Measurements from ENCODE around the gene JADE2.

JADE2 gene

DNA sequence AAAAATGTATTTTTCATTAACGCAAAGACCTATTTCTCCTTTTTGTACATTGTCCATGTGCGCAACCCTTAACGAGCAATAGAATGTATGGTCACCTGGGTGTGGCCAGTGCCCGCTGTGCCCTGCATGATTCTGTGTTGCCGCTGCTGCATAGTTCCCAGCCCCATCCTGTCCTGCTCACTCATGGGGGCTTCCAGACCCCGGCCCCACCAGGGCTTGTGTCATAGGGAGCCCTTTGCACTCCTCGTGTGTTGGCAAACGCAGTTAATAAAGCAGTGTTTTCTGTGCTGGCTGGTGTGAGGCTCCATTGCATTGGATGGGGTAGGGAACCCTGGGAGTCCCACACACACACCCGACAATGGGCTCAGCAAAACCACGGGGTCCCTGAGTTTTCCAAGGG is 57.5 kb downstream of the JADE2 start:
- no peak for DNase-seq (ENCODE audit: low read depth)
- H3K4me3 ChIP-seq (ENCODE audit: low read depth, low read length), result no peak overlapping the region
- no peak for TF ChIP-seq CTCF (IDR thresholded peaks at IDR 0.05; ENCODE audit: insufficient read depth, low read depth, low read length, missing control alignments)

DNA sequence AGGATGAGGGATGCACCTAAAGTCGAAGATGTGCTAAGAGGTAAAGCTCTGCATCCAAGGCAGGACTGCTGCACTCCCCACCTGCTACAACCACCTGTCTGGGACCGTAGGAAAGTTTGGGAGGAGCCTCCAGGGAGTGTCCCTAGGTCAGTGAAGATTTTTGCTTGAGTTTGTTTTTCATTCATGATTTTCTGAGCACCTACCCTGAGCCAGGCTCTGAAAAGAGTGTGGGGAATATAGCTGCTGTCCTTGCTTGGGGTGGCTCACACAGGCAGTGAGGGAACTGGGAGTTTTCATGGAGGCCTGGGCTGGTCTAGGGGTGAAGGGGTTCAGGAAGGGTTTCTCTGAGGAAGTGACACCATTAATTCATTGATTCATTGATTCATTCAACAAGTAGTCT is 58.3 kb downstream of the JADE2 start:
- no peak for DNase-seq (ENCODE audit: low read depth)
- TF ChIP-seq CTCF (IDR thresholded peaks at IDR 0.05; ENCODE audit: insufficient read depth, low read depth, low read length, missing control alignments), result no peak

GRCh38 chr5:134584662-134585061 is 59.2 kb downstream of the JADE2 start:
- H3K4me3 ChIP-seq (ENCODE audit: low read depth, low read length), result no peak overlapping the region
- DNase-seq (ENCODE audit: low read depth), result no peak
- TF ChIP-seq CTCF (IDR thresholded peaks at IDR 0.05; ENCODE audit: insufficient read depth, low read depth, low read length, missing control alignments), result no peak

More for the DNA sequence above, 58.3 kb downstream of the JADE2 start:
- H3K4me3 ChIP-seq (ENCODE audit: low read depth, low read length), result no peak overlapping the region

DNA sequence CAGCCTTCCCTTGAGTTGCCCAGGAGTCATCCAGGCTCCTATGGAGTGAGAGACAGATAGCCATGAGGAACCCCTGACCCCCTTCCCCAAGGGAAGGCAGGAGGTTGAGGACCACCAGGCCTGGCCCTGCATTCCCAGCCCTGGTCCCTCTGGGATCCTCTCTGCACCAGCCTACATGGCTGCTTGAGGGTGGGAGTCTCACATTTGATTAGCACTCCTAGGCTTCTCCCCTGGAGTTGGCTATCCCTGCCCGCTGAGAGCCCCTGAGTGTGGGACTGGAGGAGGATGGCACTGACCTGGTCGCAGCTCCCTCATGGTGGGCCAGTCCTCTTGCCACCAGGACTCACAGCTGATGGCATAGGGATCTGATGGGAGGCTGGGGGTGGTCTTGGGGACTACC is 60.5 kb downstream of the JADE2 start:
- TF ChIP-seq CTCF (IDR thresholded peaks at IDR 0.05; ENCODE audit: insufficient read depth, low read depth, low read length, missing control alignments), result no peak
- DNase-seq (ENCODE audit: low read depth), result no peak

DNA sequence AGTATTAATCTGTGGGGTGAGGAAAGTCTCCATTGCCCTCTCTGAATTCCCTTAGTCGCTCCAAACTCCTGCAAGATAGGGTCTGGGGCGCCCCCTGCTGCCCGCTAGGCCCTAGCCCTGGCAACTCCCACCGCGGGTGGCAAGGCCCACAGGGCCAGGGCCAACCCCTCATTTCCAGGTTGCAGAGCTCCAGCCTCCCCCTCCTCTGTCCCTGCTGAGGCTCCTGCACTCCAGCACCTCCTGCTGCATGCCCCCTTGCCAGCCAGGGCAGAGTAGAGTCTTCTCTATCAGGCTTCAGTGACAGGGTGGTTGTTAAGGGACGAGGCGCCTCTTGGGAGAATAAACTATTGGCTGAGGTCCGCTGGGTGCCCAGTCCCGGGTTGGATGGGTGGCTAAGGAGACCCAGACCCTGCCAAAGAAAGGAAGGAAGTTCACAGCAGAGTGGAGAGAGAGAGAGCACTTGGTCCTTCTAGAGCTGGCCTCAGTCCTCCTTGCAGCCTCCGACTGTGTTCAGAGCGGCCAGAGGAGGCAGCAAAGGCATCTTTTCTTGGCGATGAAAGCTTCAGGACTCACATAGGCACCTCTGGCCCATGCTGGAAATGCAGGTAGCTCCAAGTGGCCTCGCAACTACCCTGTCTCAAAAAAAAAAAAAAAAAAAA is 61.5 kb downstream of the JADE2 start:
- peak; percentile 85 for TF ChIP-seq CTCF (IDR thresholded peaks at IDR 0.05; ENCODE audit: insufficient read depth, low read depth, low read length, missing control alignments)
- H3K4me3 ChIP-seq (ENCODE audit: low read depth, low read length), result no peak overlapping the region
- peak; percentile 92 for DNase-seq (ENCODE audit: low read depth)

More for the DNA sequence above, 60.5 kb downstream of the JADE2 start:
- H3K4me3 ChIP-seq (ENCODE audit: low read depth, low read length), result no peak overlapping the region

- peak; percentile 51 for DNase-seq (ENCODE audit: low read depth)
- no peak overlapping the region for H3K4me3 ChIP-seq (ENCODE audit: low read depth, low read length)
- TF ChIP-seq CTCF (IDR thresholded peaks at IDR 0.05; ENCODE audit: insufficient read depth, low read depth, low read length, missing control alignments), result no peak
These were observed 65.7 kb downstream of the JADE2 start for GRCh38 chr5:134590992-134591659.

Data from GM12865 (cell line).